Subcutaneous preadipocyte (primary cell): Measurements from ENCODE around the gene MYF5. TPM values are rescaled to one million over a fixed set of nuclear protein-coding genes. Genes with fewer than 3 reads are reported as not detected.

ENCODE experiments used
- total RNA-seq: library from RNA; depleted of rRNA; stranded (reverse); fragments of >200 nt; gene quantifications from 2 replicates; pipeline ENCODE4 v1.2.3, GENCODE V29; 2012

The MYF5 gene
- not detected in 2 replicates for total RNA-seq

DNA sequence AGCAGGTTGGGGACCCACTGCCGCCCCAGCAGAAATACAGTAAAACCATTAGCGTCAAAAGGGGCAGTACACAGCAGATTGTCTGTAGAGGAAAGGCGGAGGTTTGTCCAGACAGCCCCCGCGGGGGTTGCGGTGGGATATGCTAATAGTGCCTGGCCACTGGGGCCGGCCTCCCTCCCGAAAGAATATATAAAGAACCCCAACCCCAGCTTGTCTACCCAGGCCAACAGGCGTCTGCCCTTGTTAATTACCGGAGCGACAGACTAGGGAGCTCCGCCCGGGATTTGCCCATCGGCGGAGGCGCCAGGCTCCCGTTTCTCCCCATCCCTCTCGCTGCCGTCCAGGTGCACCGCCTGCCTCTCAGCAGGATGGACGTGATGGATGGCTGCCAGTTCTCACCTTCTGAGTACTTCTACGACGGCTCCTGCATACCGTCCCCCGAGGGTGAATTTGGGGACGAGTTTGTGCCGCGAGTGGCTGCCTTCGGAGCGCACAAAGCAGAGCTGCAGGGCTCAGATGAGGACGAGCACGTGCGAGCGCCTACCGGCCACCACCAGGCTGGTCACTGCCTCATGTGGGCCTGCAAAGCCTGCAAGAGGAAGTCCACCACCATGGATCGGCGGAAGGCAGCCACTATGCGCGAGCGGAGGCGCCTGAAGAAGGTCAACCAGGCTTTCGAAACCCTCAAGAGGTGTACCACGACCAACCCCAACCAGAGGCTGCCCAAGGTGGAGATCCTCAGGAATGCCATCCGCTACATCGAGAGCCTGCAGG lies at the start of gene MYF5:
TSS of gene MYF5 (plus strand) at position 217 of the 774 bp plus-strand sequence. CDS start at position 369, 152 bp downstream.

DNA sequence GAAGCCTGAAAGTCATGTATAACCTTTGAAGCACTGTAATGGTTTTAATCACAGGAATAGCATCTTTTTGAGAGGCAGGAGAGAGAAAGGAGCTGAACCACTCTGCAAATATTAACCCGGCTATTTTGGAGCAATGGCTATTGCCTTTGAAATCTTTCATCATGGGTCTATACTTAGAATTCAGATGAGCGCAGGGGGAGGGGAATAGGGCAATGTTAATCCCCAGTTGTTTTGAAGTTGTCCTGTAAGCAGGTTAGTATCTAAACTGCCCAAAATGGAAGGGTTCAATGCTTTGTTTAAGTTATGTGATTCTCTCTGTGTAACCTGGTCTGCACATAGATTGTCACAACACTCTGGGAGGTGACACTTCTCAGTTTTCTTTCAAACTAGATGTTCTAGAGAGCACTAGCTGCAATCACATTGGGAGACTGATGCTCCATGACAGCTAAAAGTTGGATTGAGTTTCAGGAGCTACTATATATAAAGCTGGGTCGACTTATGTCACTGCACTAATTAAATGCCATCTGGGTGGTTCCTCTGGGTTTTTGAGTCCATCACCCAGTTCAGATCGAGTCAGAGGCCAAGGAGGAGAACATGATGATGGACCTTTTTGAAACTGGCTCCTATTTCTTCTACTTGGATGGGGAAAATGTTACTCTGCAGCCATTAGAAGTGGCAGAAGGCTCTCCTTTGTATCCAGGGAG lies 9.4 kb upstream of the MYF5 start, which contains the start of gene MYF6:
TSS of gene MYF6 (plus strand) at position 509 of the 704 bp plus-strand sequence. CDS start at position 595, 86 bp downstream.

Other genes with a start within 250 kb of the MYF5 start
- gene MYF6, start 9.3 kb upstream of the MYF5 start, total RNA-seq, result under 0.01 TPM in 1 of 2 replicates, not detected in the other
- gene LIN7A, start 221.0 kb downstream of the MYF5 start, total RNA-seq, result 6.3 and 8.5 TPM in 2 replicates